K562 (cell line): ENCODE results near the gene EFNA2. TPM values are rescaled to one million over a fixed set of nuclear protein-coding genes. Genes with fewer than 3 reads are reported as not detected.
A peak's percentile ranks its signal among the peaks of the same experiment; 100 is the strongest.

Source experiments
- ARHGAP35 ChIP-seq: fragments of 450-650 bp; IDR thresholded peaks from 2 replicates; pipeline ENCODE4 v1.6.1; 2018; ENCODE audit not compliant: partially characterized antibody
- CHD2 ChIP-seq: IDR thresholded peaks from 2 replicates; pipeline ENCODE4 v1.6.1; 2011; ENCODE audit warnings: low read depth, low read length
- EGR1 ChIP-seq: fragments of 450-650 bp; conservative IDR thresholded peaks from 2 replicates; pipeline ENCODE4 v1.6.1; 2017; ENCODE audit warnings: mild to moderate bottlenecking
- ELF2 ChIP-seq: fragments of 250-450 bp; sonication (Bioruptor Pico); IDR thresholded peaks from 2 replicates; pipeline ENCODE4 v1.5.0; 2021; ENCODE audit warnings: mild to moderate bottlenecking
- FOXK1 ChIP-seq: sonication (generic); formaldehyde crosslinking; IDR thresholded peaks from 2 replicates; pipeline ENCODE4 v1.8.0; 2022; ENCODE audit warnings: missing genetic modification reagents, mild to moderate bottlenecking, borderline replicate concordance
- GTF2E2 ChIP-seq: fragments of 200-800 bp; sonication (Bioruptor generic); IDR thresholded peaks from 2 replicates; pipeline ENCODE4 v1.6.1; 2016; ENCODE audit warnings: missing genetic modification characterization, missing compliant biosample characterization
- HLTF ChIP-seq: fragments of 450-650 bp; IDR thresholded peaks from 2 replicates; pipeline ENCODE4 v1.6.1; 2016
- HMGN3 ChIP-seq: IDR thresholded peaks from 2 replicates; pipeline ENCODE4 v1.6.1; 2011; ENCODE audit warnings: borderline replicate concordance, low read depth, mild to moderate bottlenecking, mixed read lengths, low read length; ENCODE audit not compliant: insufficient read length; ENCODE audit errors: extremely low read depth
- KAT7 ChIP-seq: sonication (generic); formaldehyde crosslinking; IDR thresholded peaks from 2 replicates; pipeline ENCODE4 v1.8.0; 2022; ENCODE audit warnings: missing genetic modification reagents, mild to moderate bottlenecking, borderline replicate concordance
- MYC ChIP-seq, 2 experiments: fragments of 250-450 bp in 1 of 2; sonication (Bioruptor Pico) in 1 of 2; IDR thresholded peaks; 2 replicates each; pipeline versions ENCODE4 v1.5.1 to v1.6.1; 2012 to 2021; ENCODE audit warnings: low read depth in 2 of 2, borderline replicate concordance in 1 of 2, improper control_type of control experiment in 1 of 2, low read length in 1 of 2, mild to moderate bottlenecking in 1 of 2, moderate library complexity in 1 of 2
- NR3C1 ChIP-seq: sonication (generic); formaldehyde crosslinking; IDR thresholded peaks from 2 replicates; pipeline ENCODE4 v1.8.1; 2022; ENCODE audit warnings: missing genetic modification reagents
- NRF1 ChIP-seq, 2 experiments: fragments of 450-650 bp; IDR thresholded peaks in 1 of 2; conservative IDR thresholded peaks in 1 of 2; 2 replicates each; pipeline ENCODE4 v1.6.1; 2014; ENCODE audit warnings: mild to moderate bottlenecking in 2 of 2
- PHB ChIP-seq: fragments of 250-450 bp; sonication (Bioruptor Pico); IDR thresholded peaks from 2 replicates; pipeline ENCODE4 v1.5.0; 2021
- RBM25 ChIP-seq: fragments of 200-400 bp; formaldehyde crosslinking; IDR thresholded peaks from 2 replicates; pipeline ENCODE4 v1.6.1; 2018; ENCODE audit warnings: low read length, low read depth, moderate library complexity; ENCODE audit not compliant: severe bottlenecking
- TGIF2 ChIP-seq: sonication (generic); formaldehyde crosslinking; IDR thresholded peaks from 2 replicates; pipeline ENCODE4 v1.8.1; 2022; ENCODE audit warnings: mild to moderate bottlenecking, missing genetic modification reagents, moderate library complexity
- ZKSCAN1 ChIP-seq: fragments of 150-350 bp; IDR thresholded peaks from 2 replicates; pipeline ENCODE4 v1.6.1; 2016; ENCODE audit warnings: low read depth, low read length
- ZNF232 ChIP-seq: sonication (generic); formaldehyde crosslinking; IDR thresholded peaks from 2 replicates; pipeline ENCODE4 v1.8.0; 2022; ENCODE audit warnings: mild to moderate bottlenecking, missing genetic modification reagents
- ZNF347 ChIP-seq: fragments of 450-650 bp; formaldehyde crosslinking; IDR thresholded peaks from 2 replicates; pipeline ENCODE4 v1.4.0; 2020; ENCODE audit warnings: low read depth, mild to moderate bottlenecking, moderate library complexity
- ZNF764 ChIP-seq: fragments of 250-450 bp; sonication (Bioruptor Pico); IDR thresholded peaks from 2 replicates; pipeline ENCODE4 v1.4.0; 2020; ENCODE audit warnings: low read depth, mild to moderate bottlenecking, moderate library complexity
- polyA plus RNA-seq, 8 experiments: library from polyadenylated mRNA; depleted of rRNA in 4 of 8; stranded (reverse) in 5 of 8; unstranded in 3 of 8; fragments of >200 nt; fragmentation: Nextera tagmentation in 2 of 8; fragmentation: Illumina TruSeq in 1 of 8; extraction: Ambion mirVana in 2 of 8; extraction: Trizol in 1 of 8; gene quantifications; 2 replicates each; pipeline versions ENCODE4 v1.2.1 to v1.2.3, GENCODE V29; 2011 to 2014; ENCODE audit warnings: inconsistent platforms in 1 of 8, missing spikeins in 1 of 8
- total RNA-seq, 7 experiments: library from RNA; depleted of rRNA in 6 of 7; stranded (reverse); fragments of >200 nt in 6 of 7; fragmentation: Illumina TruSeq in 2 of 7; extraction: Trizol in 2 of 7; gene quantifications; 2 replicates each; pipeline versions ENCODE4 v1.2.1 to v1.2.3, GENCODE V29; 2011 to 2021; ENCODE audit warnings: low replicate concordance in 1 of 7
- TF ChIP-seq, protein P1 (sequence below): sonication (generic); formaldehyde crosslinking; IDR thresholded peaks from 2 replicates; pipeline ENCODE4 v1.8.0; 2022; ENCODE audit warnings: mild to moderate bottlenecking, missing genetic modification reagents, borderline replicate concordance
- TF ChIP-seq, protein P2 (sequence below): fragments of 450-650 bp; formaldehyde crosslinking; IDR thresholded peaks from 2 replicates; pipeline ENCODE4 v1.4.0; 2022; ENCODE audit warnings: missing genetic modification characterization
- TF ChIP-seq, protein P3 (sequence below): fragments of 450-650 bp; IDR thresholded peaks from 2 replicates; pipeline ENCODE4 v1.7.1; 2018; ENCODE audit warnings: mild to moderate bottlenecking, low read depth; ENCODE audit not compliant: partially characterized antibody

The EFNA2 gene
- total and polyA plus RNA-seq, 9 of the 15 experiments (the other 6 are each of a cell fraction or from before 2014, with no cell fraction given): 0.11 to 0.44 (median 0.15) TPM; not detected in 6

DNA sequence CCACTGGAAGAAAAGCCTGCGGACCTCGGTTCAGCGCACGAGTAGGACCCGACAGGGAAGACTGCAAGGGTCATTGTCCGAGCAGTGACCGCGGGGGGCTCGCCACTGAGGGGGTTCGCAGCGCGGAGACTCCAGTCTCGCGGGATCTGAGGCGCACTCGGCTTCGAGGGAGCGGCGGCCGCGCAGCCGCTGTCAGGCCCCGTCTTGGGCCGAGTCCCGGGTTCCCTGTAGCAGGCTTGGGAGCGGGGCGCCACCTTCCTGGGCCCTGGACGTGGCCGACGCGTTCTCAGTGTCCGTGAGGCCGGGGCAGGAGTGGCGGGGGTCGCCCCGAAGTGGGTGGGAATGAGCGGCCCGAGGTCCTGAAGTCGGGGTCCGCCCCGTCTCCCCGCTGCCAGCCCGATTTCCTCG lies 10.8 kb upstream of the EFNA2 start (continued):
- TF ChIP-seq TGIF2 (CRISPR knock-in tag): 0 out of 2 replicates have a peak, but pooled peaks have one; percentile 28
- TF ChIP-seq NRF1 (conservative IDR thresholded peaks at IDR 0.05 in 1 of 2, IDR thresholded peaks at IDR 0.05 in 1 of 2): peak; percentile 85 to 88
- 0 out of 2 replicates have a peak, but pooled peaks have one; percentile 85 for TF ChIP-seq GTF2E2 (tag)
- peak; percentile 60 for TF ChIP-seq ZNF764 (CRISPR knock-in tag)
- 0 out of 2 replicates have a peak, but pooled peaks have one; percentile 4 for TF ChIP-seq EGR1
- peak; percentile 76; the same call in 1 of the 2 replicates for TF ChIP-seq KAT7
- no peak for TF ChIP-seq ELF2 (CRISPR knock-in tag)
- no peak for TF ChIP-seq ZKSCAN1
- TF ChIP-seq MYC (IDR thresholded peaks at IDR 0.05; ENCODE audit: low read depth, low read length): no peak
- TF ChIP-seq MYC (CRISPR knock-in tag; IDR thresholded peaks at IDR 0.05; ENCODE audit: borderline replicate concordance, low read depth): peak; percentile 90; the same call in 1 of the 2 replicates
- TF ChIP-seq ZNF347 (CRISPR knock-in tag): 0 out of 2 replicates have a peak, but pooled peaks have one; percentile 25
- TF ChIP-seq NR3C1: 0 out of 2 replicates have a peak, but pooled peaks have one; percentile 18
- peak; percentile 76 for TF ChIP-seq RBM25
- TF ChIP-seq HMGN3: peak; percentile 27
- TF ChIP-seq FOXK1 (CRISPR knock-in tag): peak; percentile 60; the same call in 1 of the 2 replicates
- 0 out of 2 replicates have a peak, but pooled peaks have one; percentile 30 for TF ChIP-seq HLTF
- TF ChIP-seq ZNF232: 0 out of 2 replicates have a peak, but pooled peaks have one; percentile 66
- peak; percentile 97 for TF ChIP-seq CHD2
- TF ChIP-seq, protein P1, sequence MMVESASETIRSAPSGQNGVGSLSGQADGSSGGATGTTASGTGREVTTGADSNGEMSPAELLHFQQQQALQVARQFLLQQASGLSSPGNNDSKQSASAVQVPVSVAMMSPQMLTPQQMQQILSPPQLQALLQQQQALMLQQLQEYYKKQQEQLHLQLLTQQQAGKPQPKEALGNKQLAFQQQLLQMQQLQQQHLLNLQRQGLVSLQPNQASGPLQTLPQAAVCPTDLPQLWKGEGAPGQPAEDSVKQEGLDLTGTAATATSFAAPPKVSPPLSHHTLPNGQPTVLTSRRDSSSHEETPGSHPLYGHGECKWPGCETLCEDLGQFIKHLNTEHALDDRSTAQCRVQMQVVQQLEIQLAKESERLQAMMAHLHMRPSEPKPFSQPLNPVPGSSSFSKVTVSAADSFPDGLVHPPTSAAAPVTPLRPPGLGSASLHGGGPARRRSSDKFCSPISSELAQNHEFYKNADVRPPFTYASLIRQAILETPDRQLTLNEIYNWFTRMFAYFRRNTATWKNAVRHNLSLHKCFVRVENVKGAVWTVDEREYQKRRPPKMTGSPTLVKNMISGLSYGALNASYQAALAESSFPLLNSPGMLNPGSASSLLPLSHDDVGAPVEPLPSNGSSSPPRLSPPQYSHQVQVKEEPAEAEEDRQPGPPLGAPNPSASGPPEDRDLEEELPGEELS: 0 out of 2 replicates have a peak, but pooled peaks have one; percentile 49
- peak; percentile 53 for TF ChIP-seq ARHGAP35
- TF ChIP-seq, protein P2, sequence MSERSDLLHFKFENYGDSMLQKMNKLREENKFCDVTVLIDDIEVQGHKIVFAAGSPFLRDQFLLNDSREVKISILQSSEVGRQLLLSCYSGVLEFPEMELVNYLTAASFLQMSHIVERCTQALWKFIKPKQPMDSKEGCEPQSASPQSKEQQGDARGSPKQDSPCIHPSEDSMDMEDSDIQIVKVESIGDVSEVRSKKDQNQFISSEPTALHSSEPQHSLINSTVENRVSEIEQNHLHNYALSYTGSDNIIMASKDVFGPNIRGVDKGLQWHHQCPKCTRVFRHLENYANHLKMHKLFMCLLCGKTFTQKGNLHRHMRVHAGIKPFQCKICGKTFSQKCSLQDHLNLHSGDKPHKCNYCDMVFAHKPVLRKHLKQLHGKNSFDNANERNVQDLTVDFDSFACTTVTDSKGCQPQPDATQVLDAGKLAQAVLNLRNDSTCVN (CRISPR knock-in tag): no peak
- TF ChIP-seq, protein P3, sequence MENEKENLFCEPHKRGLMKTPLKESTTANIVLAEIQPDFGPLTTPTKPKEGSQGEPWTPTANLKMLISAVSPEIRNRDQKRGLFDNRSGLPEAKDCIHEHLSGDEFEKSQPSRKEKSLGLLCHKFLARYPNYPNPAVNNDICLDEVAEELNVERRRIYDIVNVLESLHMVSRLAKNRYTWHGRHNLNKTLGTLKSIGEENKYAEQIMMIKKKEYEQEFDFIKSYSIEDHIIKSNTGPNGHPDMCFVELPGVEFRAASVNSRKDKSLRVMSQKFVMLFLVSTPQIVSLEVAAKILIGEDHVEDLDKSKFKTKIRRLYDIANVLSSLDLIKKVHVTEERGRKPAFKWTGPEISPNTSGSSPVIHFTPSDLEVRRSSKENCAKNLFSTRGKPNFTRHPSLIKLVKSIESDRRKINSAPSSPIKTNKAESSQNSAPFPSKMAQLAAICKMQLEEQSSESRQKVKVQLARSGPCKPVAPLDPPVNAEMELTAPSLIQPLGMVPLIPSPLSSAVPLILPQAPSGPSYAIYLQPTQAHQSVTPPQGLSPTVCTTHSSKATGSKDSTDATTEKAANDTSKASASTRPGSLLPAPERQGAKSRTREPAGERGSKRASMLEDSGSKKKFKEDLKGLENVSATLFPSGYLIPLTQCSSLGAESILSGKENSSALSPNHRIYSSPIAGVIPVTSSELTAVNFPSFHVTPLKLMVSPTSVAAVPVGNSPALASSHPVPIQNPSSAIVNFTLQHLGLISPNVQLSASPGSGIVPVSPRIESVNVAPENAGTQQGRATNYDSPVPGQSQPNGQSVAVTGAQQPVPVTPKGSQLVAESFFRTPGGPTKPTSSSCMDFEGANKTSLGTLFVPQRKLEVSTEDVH: peak; percentile 81
- peak; percentile 89; the same call in 1 of the 2 replicates for TF ChIP-seq PHB
